ENCODE measurements around the gene WDR35.

Gene WDR35

DNA sequence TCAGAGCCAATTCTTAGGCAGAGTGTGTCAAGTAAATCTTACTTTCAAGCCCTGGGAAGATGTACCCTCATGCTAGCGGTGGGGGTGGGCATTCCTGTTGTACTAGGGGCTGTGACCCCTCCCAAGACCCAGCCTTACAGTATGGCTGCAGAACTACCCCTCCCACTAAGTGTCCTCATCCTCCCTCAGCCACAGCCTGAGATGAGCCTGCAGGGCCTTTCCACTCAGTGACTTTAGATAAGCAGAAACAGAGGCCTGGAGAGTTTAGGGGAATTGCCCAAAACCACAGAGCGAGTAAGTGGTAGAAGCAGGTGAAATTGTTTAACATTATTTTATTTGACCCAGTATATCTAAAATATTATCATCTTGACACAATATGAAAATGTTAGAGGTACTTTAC, 124.8 kb downstream of the WDR35 start:
- DNase-seq, result no peak

DNA sequence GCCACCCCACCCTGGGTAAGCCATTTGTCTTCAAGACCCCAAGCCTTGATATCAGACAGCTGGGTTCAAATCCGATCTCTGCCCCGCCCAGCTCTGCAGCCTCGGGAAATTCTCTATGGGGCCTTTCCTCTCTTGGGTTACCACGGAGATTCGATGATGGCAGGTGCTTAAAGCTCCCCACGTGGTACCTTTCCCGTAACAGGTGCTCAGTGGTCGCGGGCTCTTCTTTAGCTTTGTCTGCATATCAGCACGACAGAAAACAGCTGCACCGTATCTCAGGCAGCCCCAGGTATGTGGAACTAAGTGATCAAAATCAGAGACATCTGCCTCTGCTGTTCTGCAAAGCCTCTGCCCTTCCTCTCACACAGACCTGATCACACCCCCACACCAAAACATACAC, 125.5 kb downstream of the WDR35 start:
- DNase-seq, result no peak

DNA sequence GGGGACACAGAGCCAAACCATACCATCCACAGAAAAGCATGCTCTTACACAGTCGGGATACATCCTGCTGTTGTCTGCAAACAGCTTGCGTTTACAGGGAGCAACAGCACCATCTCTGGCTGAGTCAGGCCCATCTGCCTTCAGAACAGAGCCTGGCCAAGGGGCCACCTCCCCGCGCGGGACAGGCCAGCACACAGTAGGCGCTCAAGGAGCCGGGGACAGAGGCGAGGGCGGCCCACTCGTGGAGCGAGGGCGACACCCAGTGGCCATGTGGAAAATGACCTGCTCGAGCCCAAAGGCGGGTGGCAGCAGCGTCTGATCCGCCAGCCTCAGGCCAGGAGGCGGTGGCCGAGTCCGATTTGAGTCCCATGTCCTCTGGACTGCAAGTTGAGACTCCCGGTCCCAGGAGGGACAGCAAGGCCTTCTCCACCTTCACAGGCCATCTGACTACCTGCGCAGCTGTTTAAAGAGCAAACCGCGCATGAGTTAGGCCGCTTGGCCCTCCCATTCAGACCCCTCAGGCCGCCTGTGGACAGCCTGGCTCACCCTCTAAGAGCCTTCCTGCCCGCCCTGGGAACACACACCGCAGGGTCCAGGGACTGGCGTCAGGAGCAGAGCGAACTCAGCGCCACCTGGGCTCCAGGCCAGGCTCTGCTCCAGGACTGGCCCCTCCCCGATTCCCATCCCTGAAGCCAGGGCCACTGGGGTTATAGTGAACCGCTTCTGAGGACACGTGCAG, 126.4 kb downstream of the WDR35 start:
- DNase-seq, result peak; percentile 83

DNA sequence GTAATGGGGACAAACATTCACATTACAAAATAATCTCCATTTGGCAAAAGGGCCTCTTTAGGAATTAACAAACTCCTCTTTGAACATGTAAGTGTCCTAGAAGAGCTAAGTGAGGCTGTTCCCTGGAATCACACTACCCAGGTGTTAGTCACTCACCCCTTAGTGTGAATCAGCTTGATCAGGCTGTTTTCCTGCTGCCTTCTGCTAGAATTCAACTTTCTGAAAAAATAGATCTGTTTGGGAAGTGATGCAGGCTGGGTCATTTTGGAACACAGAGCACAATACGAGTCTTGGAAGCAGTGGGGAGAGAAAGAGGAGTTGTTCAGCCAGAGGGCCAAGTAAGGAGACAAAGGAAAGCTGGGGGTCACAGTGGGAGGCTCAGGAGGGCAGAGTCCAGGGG, 128.1 kb downstream of the WDR35 start:
- DNase-seq, result no peak

Data from activated CD4-positive, CD25-positive, alpha-beta regulatory T cell treated with anti-CD3 and anti-CD28 coated beads, Interleukin-2, amount 50 U/mL, for 72 hours (primary cell).